Suprapubic skin (tissue), 3 donors: ENCODE results near the gene GRID2.

Experiments
- CTCF ChIP-seq, 2 donors: fragments of 200-600 bp in 1 of 2; fragments of 450-650 bp in 1 of 2; sonication (generic) in 1 of 2; IDR thresholded peaks; one replicate each; pipeline ENCODE4 v1.5.1; 2016 to 2019; ENCODE audit warnings: antibody characterized with exemption in 2 of 2, mild to moderate bottlenecking in 1 of 2, moderate library complexity in 1 of 2
- POLR2A ChIP-seq, 2 donors: fragments of 450-650 bp; IDR thresholded peaks; one replicate each; pipeline ENCODE4 v1.6.1; 2017; ENCODE audit warnings: antibody characterized with exemption in 2 of 2, mild to moderate bottlenecking in 2 of 2, moderate library complexity in 2 of 2

DNA sequence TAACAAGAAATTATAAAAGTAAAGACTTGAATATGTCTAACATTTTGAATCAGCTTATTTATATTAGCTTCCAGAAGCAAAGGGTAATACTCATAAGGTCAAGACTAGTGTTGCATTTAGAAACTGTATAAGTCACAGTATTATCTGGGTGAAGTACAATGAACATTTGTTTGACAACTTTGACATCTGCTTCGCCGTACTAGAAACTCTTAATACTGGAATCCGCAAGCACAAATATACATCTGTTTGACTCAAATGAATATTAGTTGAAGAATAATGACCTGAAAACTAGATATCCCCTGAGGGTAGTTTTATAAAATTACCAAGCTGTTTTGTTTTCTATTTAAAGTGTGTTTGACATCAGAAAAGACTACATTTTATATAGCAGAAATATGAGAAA, 1389.4 kb downstream of the GRID2 start:
- TF ChIP-seq POLR2A (IDR thresholded peaks at IDR 0.05): no peak
- TF ChIP-seq CTCF (IDR thresholded peaks at IDR 0.05): no peak
